Measurements from ENCODE around the gene NANOGP8. TPM values are rescaled to one million over a fixed set of nuclear protein-coding genes. Genes with fewer than 3 reads are reported as not detected.

The NANOGP8 gene
- total and polyA plus RNA-seq, 9 donors: 0.16 to 3.3 (median 0.92) TPM

- no peak for TF ChIP-seq EP300 (IDR thresholded peaks at IDR 0.05)
- 88 to 92% (median 90%) methylated on average over 8 of the region's 8 CpGs for WGBS, 3 donors
- no peaks in the 10 kb centered on the region for H3K36me3 ChIP-seq
- H3K4me1 ChIP-seq (ENCODE audit: insufficient read depth): no peaks in the 10 kb centered on the region
- no peaks in the 10 kb centered on the region for H3K27me3 ChIP-seq
- intact Hi-C loops (cut with DNase I): no loop called here
- H3K4me3 ChIP-seq: no peak overlapping the region
- no peak overlapping the region for H3K27ac ChIP-seq
- no peak for DNase-seq
- H3K9me3 ChIP-seq: no peaks in the 10 kb centered on the region
These were observed 44.5 kb downstream of the NANOGP8 start for GRCh38 chr15:35040339-35041255.

- Histone ChIP-seq H3K4me3 (no peak overlapping the region), H3K27me3 (no peaks in the 10 kb centered on the region), H3K9me3 (no peaks in the 10 kb centered on the region), H3K36me3 (no peaks in the 10 kb centered on the region), H3K4me1 (ENCODE audit: insufficient read depth) (no peaks in the 10 kb centered on the region), H3K27ac (no peak overlapping the region)
- intact Hi-C loops (cut with DNase I): no loop called here
- 41 to 56% (median 45%) methylated on average over 6 of the region's 6 CpGs for WGBS, 3 donors
- no peak for TF ChIP-seq EP300 (IDR thresholded peaks at IDR 0.05)
- no peak for TF ChIP-seq POLR2A (IDR thresholded peaks at IDR 0.05)
- no peak for TF ChIP-seq CTCF (IDR thresholded peaks at IDR 0.05)
- DNase-seq: no peak
These were observed 46.3 kb downstream of the NANOGP8 start for GRCh38 chr15:35038626-35039451.

Other genes starting within 250 kb of the NANOGP8 start
- 10 to 100 TPM; 18.5 to 31.3 (median 27.5) TPM for gene AQR, start 115.6 kb downstream of the NANOGP8 start, total RNA-seq
- gene AQR, start 115.6 kb downstream of the NANOGP8 start, polyA plus RNA-seq: 10 to 100 TPM in 1 of 2 donors, 1 to 10 TPM in 1; 9.2 to 32.4 TPM
- gene ZNF770, start 97.0 kb downstream of the NANOGP8 start, total RNA-seq: 10 to 100 TPM; 19.2 to 60.2 (median 35.3) TPM
- 10 to 100 TPM; 13.5 to 21.0 TPM for gene ZNF770, start 97.0 kb downstream of the NANOGP8 start, polyA plus RNA-seq